ENCODE measurements around the gene SMURF1.

Gene SMURF1

DNA sequence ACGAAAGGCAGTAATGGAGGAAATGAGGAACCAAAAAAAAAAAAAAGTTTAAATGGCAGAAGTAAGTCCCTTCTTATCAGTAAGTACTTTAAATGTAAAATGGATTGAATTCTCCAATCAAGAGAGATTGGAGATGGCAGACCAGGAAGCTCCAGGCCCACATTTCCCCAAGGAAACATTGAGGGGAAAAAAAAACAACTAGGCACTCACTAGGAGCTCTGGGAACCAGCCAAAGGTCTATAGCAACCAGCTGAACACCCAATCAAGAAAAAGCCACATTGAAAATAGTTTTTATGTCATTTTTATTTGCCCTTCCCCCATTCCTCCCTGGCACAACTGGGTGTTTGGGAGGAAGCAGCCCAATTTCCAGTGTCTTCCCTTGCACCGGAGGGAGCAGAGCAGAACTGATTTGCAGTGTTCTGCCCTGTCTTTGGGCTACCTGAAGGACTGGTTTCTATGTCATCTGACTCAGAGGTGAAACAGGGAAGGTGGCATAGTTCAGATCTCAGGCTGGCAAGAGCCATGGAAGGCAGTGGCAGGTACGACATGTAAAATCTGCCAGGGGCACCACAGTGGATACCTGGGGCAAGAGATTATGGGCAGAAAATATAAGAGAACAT, 121.9 kb downstream of the SMURF1 start:
- no peak for DNase-seq

DNA sequence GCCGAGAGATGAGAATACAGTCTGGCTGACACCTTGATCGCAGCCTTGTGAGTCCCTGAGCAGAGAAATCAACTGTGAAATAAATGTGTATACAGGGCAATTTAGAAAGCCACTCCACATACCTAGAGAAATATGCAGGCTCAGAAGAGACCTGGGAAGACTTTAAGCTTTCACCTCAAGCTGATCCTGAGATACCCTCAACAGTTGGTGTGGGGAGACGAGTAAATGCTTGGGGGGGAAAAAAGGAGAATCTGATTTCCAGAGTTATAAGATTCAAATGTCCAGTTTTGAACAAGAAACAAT, 123.5 kb downstream of the SMURF1 start:
- DNase-seq: no peak

DNA sequence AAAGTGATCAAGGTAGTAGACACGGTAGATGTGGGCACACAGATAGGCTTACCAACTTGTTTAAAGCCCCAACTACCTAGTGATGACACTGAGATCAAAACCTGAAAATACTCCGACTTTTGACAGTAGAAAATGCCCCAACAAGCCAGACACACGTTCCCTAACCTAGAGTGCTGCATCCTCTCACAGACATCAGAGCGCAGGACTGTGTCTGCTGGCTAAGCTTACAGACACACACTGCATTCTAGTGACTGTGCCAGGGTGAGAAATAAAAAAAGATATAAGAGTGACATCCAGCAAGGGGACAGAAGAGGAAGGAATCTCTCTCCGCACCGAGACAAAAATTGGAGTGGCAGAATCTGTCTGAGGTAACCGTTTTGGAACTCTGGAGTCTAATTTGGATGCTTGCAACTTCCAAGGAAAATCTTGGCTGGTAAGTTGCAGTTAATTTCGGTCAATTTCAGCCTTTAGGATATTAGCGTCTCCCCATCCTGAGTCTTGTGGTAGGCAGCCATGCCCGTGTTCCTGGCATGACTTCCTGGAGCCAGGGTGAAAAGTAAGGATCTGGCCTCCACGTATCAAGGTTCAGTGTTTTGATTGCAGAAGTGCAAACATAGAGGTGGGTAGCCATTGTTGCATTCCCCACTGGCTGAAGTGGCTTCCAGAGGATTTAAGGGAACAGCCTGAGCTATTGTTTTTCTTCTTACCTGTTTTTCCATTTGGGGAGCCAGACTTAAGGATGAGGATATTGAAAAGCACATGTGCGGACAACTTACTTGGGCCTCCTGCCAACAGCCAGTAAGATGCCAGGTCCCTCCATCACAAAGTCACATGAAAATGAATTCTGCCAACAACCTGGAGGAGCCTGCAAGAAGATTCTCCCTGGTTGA, 124.1 kb downstream of the SMURF1 start:
- DNase-seq: no peak

DNA sequence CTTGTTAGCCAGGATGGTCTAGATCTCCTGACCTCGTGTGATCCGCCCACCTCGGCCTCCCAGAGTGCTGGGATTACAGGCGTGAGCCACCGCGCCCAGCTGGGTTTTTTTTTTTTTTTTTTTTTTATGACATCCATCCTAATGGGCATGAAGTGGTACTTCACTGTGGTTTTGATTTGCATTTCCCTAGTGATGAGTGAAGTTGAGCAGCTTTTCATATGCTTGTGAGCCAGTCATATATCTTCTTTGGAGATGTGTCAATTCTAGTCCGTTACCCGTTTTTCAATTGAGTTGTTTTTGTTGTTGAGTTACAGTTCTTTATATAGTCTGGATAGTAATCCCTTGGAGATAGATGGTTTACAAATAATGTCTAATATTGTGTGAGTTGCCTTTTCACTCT, 127.7 kb downstream of the SMURF1 start:
- DNase-seq: no peak

DNA sequence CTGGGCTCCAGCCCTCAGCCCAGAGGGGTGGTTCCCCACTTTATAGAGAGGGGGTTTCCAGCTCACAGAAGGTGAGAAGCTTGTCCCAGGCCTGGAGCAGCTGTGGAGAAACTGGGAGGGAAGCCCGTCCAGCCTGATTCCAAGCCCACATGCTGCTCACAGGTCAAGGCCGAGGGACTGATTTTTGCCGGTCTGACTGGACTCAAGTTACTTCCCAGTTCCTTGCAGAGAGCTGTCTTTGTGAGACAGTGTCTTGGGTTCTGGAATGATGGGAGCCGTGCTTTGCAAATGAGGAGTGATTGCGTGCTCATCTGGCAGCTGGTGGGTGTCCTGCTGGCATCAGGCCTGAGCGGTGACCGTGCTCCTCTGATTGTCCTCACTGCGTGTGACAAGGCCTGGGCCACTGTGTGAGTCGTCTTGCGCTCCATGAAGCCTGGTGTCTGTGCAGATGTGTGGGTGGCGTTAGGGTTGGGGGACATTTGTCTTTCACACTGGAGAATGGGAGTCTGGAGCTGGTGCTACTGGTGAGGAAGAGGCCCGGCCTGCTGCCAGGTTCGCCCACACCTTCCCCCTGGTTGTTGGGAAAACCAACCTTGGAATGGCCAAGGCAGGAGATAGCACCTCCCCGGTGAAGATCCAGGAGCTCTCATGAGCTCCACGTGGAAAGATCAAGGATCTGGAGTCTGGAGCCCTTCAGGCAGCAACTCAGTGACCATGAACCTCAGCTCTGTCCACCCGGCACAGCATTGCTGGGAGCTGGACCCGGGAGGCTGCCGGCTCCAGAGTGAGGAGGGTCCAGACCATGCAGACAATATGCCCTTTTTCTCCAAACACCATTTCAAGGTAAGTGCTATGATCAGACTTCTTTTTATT, 129.6 kb downstream of the SMURF1 start:
- no peak for DNase-seq

DNA sequence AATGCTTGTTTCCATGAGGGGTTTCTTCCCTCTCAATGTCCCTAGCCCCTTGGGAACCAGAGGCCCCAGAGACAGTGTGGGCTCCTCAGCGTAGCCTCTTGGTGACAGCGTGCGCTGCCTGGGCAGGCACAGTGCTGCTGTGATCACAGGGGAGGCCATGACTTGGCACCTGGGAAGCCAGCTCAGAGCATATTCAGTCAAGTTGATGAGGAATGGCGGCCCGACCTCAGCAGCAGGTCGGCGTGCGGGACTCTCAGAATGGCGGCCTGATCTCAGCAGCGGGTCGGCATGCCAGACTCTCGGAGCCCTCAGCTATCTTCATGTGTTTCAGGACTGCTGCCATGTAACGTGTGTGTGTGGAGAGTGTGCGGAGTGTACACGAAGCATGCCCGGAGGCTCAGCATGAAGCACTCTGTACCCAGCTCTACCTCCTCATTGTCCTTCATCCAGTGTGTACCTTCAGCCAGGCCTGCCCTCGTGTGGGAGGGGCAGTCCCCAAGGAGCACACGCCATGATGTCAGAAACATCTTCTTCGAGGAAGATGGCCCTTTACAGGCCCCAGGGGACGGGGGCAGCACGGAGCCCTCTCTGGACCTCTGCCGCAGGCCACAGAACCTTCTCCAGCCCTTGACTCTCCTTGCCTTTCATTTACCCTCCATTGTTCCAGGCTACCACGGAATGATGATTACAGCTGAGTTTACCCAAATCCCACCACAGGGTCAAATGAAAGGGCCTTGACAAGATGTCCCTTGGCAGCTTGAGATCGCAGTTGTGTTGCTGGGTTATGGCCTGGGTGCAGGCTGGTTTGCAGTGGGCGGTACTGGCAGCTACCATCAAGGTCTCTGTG, 130.4 kb downstream of the SMURF1 start:
- no peak for DNase-seq

DNA sequence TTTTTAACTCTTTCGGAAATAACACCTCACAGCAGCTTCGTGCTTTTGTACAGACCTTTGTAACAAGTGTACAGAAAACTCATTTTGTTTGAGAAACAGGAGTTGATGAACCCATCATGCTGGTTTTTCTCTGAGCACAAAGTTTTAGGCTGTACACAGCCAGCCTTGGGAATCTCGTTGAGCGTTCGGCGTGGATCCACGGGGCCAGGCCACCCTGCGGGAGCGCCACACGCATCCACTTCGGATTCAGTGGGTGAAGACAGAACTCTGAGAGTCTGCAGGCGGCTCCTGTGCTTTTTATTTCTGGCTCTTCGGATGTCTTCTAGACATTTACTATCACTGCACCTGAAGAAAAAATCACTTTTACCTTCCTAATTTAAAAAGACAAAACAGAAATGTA, 131.2 kb downstream of the SMURF1 start:
- no peak for DNase-seq

DNA sequence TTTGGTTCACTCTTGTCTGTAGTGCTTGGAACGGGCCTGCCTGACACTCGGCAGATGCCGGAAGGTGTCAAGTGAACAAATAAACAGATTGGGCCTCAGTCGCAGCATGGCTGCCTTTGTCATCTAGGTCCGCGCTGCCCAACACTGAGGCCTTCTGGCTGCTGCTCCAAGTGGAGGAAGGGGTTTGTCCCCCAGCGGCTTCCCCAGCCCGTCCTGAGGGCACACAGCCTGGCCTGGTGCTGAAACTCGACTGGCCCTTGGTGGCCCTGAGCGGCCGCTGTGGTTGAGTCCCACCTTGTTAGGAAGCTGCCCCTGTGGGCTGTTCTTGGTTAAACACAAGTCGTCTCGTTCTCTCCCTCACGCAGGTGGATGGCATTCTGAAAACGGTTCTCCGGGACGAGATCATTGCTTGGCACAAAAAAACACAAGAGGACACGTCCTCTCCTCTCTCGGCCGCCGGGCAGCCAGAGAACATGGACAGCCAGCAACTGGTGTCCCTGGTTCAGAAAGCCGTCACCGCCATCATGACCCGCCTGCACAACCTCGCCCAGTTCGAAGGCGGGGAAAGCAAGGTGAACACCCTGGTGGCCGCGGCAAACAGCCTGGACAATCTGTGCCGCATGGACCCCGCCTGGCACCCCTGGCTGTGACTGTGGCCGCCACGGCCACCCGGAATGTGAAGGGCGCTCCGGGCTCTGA, 132.1 kb downstream of the SMURF1 start:
- no peak for DNase-seq

DNA sequence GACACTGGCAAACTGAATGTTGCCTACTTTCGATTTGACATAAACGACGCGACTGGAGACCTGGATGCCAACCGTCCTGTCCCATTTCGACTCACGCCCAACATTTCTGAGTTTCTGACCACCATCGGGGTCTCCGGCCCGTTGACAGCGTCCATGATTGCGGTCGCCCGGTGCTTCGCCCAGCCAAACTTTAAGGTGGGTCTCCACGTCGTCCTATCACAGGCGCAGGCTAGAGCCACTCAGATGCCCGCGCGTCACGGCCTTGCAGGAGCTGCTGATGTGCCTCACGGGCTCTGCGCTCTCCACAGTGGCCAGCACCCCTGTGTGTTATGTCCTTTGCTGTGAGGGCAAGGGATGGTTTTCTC, 132.6 kb downstream of the SMURF1 start:
- DNase-seq: no peak

DNA sequence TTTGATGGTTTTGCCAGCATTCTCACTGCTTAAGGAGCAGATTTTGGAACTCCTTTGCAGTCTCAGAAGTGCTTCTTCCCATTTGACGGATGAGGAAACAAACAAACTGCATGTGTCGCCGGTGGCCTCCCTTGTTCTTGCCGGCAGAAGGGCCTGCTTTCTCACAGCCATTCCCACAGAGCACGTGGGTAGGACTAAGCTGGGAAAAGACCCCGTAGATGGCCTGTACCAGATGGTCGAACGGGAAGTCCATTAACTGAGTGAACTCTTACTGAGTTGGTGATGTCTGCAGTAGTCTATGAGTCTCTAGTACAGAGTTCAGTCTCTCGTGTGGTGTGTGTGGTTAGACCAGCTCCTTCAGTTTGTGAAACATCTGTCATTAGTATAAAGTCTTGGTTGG, 133.6 kb downstream of the SMURF1 start:
- DNase-seq: no peak

DNA sequence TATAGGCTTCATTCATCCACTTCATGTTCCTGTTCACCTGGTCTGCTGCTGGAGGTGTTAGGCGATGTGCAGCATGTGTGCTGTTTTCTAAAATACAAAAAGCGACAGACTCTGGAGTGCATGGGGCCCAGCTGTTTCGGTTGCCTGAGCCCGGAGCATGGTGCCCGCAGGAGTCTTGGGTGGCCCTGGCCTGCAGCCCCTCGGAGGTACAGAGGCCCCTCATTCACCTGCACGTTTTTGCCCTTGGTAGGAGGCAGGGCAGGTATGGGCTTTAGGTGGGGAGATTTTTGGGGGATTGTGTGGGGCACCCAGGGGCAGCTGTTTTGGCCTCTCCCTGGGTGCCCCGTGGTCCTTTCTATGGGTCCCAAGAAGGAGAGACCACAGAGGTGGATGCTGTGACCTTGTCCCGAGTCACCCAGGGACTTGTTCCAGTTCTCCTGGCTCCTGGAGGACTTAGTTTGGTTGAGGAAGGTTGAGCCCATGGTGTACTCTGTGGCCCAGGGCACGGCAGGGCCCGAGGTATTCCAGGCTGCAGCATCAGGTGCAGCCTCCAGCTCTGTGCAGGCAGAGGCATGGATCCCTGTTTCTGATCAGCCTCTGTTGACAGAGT, 134.9 kb downstream of the SMURF1 start:
- DNase-seq: no peak

DNA sequence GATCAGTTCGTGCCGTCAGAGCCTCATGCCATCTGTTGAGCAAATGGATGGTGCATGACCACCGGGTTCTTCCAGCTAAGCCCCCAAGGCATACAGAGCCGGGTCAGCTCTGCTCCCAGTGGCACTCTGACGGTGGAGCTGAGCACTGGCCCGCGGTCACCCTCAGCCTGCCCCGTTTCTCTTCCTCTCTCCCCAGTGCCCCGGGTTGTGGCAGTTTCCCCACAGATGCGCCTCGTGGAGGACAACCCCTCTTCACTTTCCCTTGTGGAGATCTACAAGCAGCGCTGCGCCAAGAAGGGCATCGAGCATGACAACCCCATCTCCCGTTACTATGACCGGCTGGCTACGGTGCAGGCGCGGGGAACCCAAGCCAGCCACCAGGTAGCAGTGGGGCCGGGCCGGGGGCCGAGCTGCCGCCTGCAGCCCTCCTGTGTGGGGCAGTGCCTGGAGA, 135.7 kb downstream of the SMURF1 start:
- DNase-seq: no peak

DNA sequence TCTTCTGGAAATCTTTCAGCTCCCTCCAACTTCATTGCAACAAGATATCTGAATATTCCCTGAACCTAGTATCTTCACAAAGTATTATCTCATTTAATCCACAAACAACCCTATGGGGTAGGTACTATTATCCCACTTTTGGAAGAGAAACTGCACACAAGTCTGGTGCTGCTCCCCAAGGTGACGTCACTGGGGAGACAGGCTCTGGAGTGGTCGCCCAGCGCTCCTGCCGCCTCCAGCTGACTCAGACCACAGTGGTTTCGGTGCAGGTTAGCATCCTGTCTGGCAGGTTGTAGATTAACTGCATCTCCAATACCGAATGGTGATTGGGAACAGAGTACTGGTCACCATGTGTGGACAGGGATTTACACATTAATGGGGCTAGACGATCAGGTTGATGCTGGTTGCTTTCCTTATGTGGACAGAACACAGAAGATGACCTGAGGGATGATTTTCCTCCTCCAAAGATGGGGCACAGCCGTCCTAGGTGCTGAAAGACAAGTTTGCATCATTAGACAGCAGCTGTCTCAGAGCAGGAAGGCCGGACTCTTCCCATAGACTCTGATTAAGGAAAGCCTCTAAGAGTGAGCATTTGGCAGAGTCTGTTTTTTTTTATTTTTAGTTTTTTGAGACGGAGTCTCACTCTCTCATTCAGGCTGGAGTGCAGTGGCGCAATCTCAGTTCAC, 137.0 kb downstream of the SMURF1 start:
- DNase-seq: no peak

DNA sequence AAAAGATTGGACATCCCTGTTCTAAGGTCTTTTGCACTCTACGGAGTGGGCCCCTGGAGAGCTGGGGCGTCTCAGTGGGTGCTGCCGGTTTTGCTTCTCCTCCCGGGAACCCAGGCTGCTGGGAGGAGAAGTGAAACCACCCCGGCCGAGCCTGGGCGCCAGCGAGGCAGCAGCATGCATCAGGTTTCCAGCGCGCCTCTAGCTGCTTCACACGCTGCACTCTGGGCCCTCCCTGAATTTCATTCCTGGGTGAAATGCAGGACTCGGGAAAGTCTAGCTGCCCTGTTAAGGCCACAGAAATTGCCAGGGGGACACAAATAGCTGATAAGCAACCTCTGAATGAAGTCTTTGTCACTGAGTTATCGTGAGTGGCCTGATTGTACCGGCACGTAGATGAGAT, 138.1 kb downstream of the SMURF1 start:
- no peak for DNase-seq

DNA sequence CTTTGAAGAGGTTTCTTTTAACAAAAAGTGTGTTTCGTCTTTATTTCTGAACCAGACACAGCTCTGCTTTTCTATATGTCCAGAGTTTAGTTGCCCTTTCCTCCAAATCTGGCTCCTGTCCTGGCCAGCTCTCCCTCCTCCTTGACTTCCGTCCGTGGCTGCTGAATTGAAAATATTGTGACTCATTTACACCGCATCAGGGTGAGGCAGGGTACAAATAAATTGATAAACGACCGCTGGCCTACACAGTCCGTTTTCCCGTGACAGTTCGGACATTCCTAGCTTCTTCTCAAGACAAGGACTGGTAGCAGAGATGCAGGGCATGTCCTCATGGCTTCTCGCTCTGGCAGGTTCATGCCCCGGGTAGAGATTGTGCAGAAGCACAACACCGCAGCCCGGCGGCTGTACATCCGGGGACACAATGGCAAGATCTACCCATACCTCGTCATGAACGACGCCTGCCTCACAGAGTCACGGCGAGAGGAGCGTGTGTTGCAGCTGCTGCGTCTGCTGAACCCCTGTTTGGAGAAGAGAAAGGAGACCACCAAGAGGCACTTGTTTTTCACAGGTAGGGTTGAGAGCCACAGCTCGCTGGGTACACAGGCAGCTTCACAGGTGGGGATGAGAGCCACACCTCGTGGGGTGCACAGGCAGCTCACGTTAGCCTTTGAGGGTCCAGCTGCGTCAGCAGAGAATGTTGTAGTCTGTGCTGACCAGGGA, 139.0 kb downstream of the SMURF1 start:
- no peak for DNase-seq

DNA sequence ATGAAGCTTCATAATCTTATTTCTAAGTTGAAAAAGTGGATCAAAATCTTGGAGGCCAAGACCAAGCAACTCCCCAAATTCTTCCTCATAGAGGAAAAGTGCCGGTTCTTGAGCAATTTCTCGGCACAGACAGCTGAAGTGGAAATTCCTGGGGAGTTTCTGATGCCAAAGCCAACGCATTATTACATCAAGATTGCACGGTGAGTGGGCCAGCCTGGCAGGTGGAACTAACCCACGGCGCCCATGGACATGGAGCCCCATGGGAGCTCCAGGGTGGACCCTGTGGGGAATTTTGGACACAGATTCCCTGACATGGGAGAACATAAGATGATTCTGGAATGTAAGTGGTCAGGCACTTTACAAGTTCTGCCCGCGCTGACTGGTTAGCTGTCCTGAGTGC, 139.7 kb downstream of the SMURF1 start:
- no peak for DNase-seq

DNA sequence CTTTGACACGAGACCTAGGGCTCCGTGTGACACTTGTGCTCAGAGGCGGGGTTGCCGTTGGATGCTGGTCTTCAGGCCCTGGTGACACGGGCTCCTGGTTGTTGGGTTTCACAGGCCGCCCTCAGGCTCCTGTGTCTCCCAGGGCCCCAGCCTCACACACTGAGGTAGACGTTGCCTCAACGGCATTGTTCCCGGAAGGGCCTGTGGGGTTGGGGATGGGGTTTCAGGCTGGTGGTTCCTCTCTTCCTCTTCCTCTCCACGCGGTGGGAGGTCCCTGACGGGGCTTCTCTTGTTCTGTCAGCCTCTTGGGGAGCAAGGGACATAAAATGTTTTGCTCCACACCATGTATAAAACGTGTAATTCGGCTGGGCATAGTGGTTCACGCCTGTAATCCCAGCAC, 140.5 kb downstream of the SMURF1 start:
- DNase-seq: no peak

DNA sequence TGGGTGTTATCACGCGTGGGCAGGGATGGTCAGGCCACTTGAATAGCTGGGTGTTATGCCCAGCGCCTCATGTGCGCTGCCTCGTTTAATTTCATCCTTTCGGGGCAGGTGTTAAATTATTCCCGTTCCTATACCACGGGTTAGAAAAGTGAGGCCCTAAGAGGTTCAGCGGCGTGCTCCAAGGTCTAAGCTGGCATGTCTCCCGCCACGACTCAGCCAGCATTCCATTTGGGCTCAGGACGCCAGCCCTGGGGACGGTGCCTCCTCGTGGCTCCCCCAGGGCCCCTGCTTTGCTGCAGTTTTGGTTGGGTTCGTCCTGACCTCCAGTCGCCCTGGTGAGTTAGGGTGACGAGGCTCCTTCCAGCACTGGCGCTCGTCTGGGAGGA, 141.1 kb downstream of the SMURF1 start:
- DNase-seq: no peak

DNA sequence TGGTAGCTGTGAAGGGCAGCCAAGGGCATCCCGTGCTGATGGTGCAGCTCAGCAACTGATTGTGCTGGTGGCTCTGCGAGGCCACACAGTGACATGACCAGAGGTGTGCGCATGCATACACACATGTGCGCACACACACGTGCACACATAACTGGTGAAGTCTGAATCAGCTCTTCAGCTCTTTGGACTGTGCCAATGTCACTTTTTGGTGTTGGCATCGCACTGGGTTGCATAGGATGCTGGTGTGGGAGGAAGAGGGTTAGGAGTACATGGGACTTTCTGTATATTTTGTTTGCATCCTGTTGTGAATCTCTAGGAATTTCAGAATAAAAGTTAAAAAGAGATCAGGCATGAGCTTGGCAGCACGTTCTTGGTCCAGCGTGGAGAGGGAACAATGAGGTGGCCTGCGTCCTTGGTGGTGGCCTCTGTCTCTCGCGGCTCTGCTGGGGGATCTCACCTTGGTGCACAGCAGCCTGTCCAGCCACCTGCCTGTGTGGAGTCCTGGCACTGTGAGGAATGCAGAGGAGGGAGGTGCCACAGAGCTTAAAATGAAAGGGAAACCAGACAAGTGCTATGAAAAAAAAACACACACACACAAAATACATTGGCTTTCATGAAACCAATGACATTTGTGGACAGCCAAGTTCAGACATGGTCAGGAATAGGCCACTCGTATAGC, 141.6 kb downstream of the SMURF1 start:
- no peak for DNase-seq

Data from activated CD4-positive, CD25-positive, alpha-beta regulatory T cell treated with anti-CD3 and anti-CD28 coated beads, Interleukin-2, amount 50 U/mL, for 72 hours (primary cell).